HUDEP-2 (cell line): ENCODE data around the gene SBF2.
A peak's percentile ranks its signal among the peaks of the same experiment; 100 is the strongest.
"Not testable (repeated sequence)": the region's sequence is repeated elsewhere in the genome, so short reads cannot be mapped to it uniquely, and the experiment has no call there.

ENCODE experiments used
- DNase-seq, 76 experiments: peaks; one replicate each; lab custom pipeline; 2025; ENCODE audit not compliant: unreplicated experiment in 76 of 76; lab: John Stamatoyannopoulos, UW

Gene SBF2

GRCh38 chr11:9760193-9760575 lies 533.8 kb downstream of the SBF2 start:
- peak in 1 of 76 experiments; percentile 5 for DNase-seq

DNA sequence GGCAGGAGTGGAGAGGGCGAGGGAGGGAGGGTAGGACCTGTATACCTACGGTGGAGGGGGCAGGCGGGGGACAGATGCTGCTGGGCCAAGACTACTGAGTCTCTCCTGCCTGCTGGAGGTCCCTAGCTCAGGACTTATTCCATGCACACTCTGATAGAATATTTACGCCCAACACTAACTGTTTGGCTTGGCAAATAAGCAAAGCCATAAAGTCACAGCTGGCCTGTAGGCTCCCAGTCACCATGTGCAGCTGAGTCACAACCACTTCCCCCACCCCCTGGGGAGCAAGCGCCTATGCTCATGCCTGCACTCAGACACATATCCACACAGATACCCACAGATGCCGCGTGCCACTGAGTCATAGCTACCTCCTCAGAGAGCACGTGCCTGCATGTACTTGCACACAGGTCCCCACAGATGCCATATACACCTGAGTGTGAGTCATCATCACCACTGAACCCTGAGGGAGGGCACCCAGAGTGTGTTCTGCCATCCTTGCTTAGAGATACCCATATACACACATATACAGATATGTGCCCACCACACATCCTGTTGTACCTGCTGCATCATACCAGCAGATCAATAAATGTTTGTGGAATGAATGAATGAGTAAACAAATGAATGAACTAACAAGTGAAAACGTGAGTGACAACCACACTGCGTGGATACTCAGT lies 534.4 kb downstream of the SBF2 start:
- peak in 31 of 76 experiments; percentile 2 to 82 (median 29) for DNase-seq

DNA sequence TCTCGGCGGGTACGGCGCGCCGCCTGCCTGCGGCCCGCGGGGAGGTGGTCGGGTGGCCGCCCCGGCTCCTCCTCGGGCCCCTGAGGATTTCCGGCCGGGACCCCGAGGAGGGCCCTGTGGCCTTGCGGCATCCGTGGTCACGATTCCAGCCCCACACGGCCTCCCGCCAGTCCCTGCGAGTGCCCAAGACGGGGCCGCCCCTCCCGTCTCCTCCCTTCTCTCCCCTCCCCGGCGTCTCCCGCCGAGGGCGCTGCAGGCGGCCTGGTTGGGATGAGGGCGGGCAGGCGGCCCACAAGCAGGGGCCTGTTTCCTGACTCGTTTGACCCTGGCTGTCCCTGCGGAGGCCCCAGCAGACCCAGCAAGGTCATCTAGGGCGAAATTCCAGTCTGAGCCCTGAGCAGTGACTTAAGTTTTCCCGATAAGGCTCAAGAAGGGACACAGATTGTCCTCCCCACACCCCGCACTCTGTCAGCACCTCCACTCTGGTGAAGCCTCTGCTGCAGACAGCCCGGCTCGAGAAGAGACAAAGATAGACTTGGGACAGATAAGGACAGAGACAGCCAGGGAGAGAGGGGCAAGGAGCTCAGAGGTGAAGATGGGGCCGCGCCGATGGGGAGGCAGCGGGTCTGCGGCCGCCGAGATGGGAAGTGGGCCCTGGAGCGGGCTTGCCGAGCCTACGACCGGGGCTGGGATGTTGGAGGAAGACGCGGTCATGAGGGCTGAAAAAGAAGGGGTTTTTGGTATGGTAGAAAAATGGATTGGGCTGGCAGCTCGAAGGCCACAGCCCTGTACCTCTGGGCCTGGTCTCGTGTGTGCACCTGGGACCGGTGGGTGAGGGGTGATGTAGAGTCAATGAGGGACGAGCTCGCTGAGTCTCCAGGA lies 535.1 kb downstream of the SBF2 start:
- peak in 48 of 76 experiments; percentile 7 to 52 (median 25) for DNase-seq

GRCh38 chr11:9757809-9758636 lies 536.0 kb downstream of the SBF2 start:
- peak in 69 of 76 experiments; percentile 15 to 84 (median 68) for DNase-seq

DNA sequence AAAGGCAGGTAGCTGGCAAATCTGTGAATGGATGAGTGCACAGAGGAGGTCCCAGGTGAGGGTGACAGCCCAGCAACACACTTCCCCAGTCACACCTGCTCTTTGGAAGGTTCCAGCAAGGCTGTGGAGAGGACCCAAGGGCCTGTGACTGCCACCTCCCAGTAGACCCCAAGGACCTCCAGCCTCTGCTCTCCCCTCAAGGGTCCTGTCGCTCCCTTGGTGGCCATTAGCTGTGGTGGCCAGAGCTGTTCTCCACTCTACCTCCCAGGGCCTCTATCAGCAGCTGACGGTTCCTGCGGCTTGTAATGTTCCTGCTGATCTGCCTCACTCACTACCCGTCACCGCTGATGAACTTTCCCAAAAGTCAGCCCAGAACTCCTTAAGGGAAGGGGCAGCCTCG lies 537.1 kb downstream of the SBF2 start:
- no peak for DNase-seq

- DNase-seq = no peak
Observed at GRCh38 chr11:9756461-9756860, 537.6 kb downstream of the SBF2 start.

DNA sequence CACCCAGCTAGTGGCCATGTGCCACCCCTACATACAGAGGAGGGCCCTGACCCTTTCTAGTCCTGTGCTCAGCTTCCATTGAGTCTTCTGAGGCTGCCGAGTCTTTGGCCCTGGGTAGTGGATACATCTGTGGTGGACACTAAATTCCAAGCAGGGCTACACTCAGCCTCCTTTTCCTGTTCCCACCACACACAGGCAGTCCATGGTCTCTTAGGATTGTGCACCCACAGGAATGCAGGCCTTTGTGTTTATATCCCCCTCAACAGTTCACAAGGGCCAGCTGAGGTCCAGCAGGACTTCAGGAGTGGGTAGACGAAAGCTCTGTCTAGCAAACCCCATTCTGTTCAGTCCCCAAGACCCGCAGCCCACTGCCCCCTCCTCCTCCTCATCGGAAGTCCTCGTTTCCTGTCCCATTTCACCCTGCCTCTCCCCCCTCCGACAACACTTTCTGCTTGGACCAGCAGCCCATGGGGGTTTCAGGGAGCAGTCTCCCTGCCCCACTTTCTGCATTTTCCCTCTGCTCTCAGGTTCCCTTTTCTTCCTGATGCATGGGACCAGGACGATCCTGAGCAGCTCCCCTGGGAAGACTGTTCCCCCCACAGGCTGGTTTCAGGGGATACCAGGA lies 538.3 kb downstream of the SBF2 start:
- DNase-seq = no peak

- DNase-seq = no peak
Observed at GRCh38 chr11:9754010-9754471, 540.0 kb downstream of the SBF2 start.

DNA sequence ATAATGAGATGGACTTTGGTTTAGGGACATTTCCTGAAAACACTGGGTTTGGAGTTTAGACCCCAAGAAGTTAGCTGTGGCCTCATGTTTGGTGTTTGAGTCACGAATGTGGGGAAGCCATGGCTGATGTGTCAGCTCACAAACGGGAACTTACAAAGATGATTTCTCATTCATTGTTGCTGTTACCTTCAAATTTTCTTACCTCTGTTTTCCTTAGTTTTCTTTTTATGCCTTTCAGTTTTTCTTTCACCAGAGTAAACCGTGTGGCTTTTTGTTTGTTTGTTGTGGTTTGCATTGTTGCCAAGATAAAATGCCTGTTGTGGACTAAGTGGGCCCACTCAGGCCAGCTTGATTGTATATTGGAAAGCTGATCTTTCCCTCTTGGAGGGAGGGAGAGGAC lies 541.0 kb downstream of the SBF2 start:
- no peak for DNase-seq

DNA sequence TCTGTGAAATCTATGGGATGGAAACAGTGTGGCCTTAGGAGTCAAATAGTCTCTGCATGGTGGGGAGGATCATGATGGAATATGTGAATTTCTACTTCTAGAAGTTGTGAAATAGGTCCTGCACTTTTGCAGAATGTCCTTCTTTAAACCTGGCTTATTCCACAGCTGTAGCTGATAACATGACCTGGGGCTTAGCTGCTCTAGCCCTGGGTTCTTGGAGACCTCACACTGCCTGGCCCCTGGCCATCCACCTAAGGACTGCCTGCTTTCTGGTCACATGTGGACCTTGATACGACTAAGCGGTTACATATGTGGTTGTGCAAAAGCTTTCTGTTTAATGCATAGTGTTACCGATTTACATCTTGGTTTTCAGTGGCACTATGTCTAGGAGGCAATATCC lies 541.9 kb downstream of the SBF2 start:
- DNase-seq = peak in 11 of 76 experiments; percentile 3 to 35 (median 16)

- DNase-seq = no peak
Observed at GRCh38 chr11:9750551-9750950, 543.5 kb downstream of the SBF2 start.

DNA sequence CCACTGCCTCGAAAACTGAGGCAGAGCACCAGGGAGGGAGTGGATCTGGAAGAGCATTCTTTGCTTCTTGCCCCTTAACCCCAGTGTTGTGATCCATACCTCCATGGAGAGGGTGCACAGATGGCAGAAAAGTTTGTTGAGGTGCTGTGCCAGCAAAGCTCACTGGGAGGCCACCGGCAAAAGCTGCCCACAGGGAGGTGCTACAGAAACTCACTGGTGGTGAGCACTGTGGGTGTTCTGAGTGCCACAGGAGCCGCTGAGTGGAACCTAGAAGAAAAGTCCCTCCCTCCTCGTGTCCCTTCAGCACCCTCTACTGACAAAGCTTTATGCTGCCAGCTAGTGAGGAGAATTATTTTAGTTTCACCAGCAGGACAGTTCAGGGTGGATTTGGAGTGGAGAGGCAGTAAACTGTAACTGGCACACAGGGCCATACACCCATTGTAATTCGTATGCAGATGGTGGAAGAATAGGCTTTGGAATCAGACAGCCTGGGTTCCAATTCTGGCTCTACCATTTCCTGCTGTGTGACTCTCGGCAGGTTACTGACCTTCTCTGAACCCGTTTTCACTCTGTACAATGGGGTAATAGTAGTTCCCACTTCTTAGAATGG lies 545.6 kb downstream of the SBF2 start:
- DNase-seq = peak in 69 of 76 experiments; percentile 12 to 80 (median 50)

- no peak for DNase-seq
Observed at GRCh38 chr11:9747828-9748227, 546.2 kb downstream of the SBF2 start.

GRCh38 chr11:9747229-9747628 lies 546.8 kb downstream of the SBF2 start:
- DNase-seq = no peak

GRCh38 chr11:9745411-9746211 lies 548.4 kb downstream of the SBF2 start:
- no peak for DNase-seq

GRCh38 chr11:9743512-9743911 lies 550.5 kb downstream of the SBF2 start:
- DNase-seq = not testable (repeated sequence)

- DNase-seq = no peak
Observed at GRCh38 chr11:9741260-9741659, 552.8 kb downstream of the SBF2 start.

DNA sequence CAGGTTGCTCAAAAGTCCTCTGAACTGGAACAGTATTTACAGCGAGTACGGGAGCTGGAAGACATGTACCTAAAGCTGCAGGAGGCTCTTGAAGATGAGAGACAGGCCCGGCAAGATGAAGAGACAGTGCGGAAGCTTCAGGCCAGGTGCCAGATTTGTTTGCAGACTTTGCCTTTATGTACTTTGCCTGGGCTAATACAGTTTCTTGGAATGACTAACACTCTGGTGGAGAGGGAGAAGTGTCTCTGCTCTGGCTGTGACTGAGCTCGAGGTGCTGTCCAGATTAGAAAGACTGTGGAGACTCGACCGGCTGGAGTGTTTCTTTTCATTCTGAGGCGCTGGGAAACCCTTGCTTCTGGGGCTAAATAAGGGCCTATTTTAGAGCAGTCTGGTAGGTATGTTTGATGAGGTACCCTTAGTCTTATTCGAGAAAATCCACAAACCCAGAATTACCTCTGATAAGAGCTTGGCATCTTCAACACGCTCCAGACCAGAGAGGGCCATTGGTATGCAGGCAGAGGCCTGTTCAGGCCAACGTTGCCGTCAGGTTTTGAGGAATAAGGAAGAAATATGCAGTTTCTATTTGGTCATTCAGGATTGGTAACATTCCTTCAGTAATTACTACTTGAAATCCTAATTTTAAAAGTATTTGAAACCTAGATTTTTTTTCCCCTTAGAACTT lies 553.7 kb downstream of the SBF2 start:
- no peak for DNase-seq
